Stimulated activated naive B cell treated with anti-CD40 and anti-IgM and Interleukin-4, amounts not matched to agents 10 μg/mL and 1 μg/mL and 100 μg/mL, for 72 hours (primary cell): ENCODE results near the gene ABTB2.
"Not testable (repeated sequence)": the region's sequence is repeated elsewhere in the genome, so short reads cannot be mapped to it uniquely, and the experiment has no call there.

ENCODE experiments used
- ATAC-seq, 2 donors: fragments of 150-1000 bp; cut with Tn5 transposase; replicated peaks; 2 replicates each; pipeline ENCODE4 v1.10.0; 2021; ENCODE audit warnings: moderate library complexity in 1 of 2
- DNase-seq: peaks from one replicate; pipeline ENCODE4 v3.0.0; 2021
- H3K27ac Mint-ChIP-seq: one replicate; pipeline ENCODE4 v1.8.0; 2022; ENCODE audit warnings: mild to moderate bottlenecking, mixed read lengths
- H3K27me3 Mint-ChIP-seq, 2 donors: one replicate each; pipeline ENCODE4 v1.8.0; 2022; ENCODE audit warnings: mixed read lengths in 2 of 2
- H3K36me3 Mint-ChIP-seq, 2 donors: one replicate each; pipeline ENCODE4 v1.8.0; 2022; ENCODE audit warnings: mixed read lengths in 2 of 2, mild to moderate bottlenecking in 1 of 2
- H3K4me1 Mint-ChIP-seq, 2 donors: one replicate each; pipeline ENCODE4 v1.8.0; 2022; ENCODE audit warnings: mixed read lengths in 2 of 2, mild to moderate bottlenecking in 1 of 2
- H3K4me3 Mint-ChIP-seq, 2 donors: one replicate each; pipeline ENCODE4 v1.8.0; 2022; ENCODE audit warnings: mild to moderate bottlenecking in 2 of 2, mixed read lengths in 2 of 2, moderate library complexity in 1 of 2
- H3K9me3 Mint-ChIP-seq, 2 donors: one replicate each; pipeline ENCODE4 v1.8.0; 2022; ENCODE audit warnings: mixed read lengths in 2 of 2, mild to moderate bottlenecking in 1 of 2

ABTB2 gene

DNA sequence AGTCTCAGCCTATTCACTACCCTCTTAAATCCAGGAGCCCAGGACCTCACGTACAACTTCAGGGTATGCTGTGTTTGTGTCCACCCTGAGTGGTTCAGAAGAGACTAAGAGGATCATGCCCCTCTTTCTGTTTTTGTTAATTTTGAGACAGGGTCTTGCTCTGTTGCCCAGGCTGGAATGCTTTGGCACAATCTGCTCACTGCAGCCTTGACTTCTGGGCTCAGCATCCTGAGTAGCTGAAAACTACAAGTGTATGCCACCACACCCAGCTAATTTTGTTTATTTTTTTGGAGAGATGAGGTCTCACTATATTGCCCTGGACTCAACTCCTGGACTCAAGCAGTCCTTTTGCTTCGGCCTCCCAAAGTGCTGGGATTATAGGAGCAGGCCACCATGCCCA lies 133.9 kb downstream of the ABTB2 start:
- ATAC-seq (no peak), DNase-seq (no peak)
- H3K4me1 Mint-ChIP-seq: peaks cover 21 to 22% of the 10 kb centered on the region in 2 donors
- H3K4me3 Mint-ChIP-seq: no peak overlapping the region
- H3K9me3 Mint-ChIP-seq: no peaks in the 10 kb centered on the region
- H3K27ac Mint-ChIP-seq: peak overlapping the region; percentile 81
- H3K36me3 Mint-ChIP-seq: peaks cover 7 to 16% of the 10 kb centered on the region in 2 donors
- H3K27me3 Mint-ChIP-seq: no peaks in the 10 kb centered on the region

DNA sequence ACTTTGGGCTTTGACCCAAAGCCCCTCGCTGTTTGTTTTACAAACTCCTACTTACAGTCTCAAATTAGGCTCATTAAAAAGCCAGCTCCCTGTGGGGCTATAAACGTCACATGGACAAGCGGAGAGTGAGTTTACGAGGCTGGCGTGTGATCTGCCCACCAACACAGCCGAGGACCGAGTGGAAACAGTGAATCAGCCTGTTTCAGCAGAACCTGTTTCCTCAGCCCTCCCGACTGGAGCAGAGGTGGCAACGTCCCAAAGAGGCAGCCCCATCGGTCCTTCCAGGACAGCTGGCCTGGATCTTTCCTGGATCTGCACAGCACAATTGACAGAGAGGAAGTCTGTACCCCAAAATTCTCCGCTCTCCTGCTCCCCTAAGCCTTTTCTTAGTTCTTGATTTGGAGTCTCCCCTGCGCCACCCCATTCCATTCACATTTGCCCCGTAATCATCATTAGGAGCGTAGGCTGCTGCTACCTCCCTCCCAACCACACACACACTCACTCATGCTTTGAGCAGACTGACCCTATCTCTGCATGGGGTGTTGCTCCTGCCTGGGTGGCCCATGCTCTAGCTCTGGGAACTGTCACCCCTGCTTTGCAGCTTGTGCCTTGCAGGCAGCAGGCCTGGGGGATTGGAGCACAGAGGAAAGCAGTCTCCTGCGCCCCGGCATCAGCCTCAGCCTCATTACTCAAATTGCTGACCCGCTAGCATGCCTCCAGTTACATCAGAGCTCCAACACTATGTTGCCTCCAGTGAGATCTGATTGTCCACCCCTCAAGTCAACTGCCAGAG lies 134.6 kb downstream of the ABTB2 start:
- Mint-ChIP-seq H3K9me3 (no peaks in the 10 kb centered on the region), H3K4me3 (peak overlapping the region; percentile 4 to 9), H3K27ac (peak overlapping the region; percentile 81), H3K27me3 (no peaks in the 10 kb centered on the region), H3K4me1 (peaks cover 22 to 23% of the 10 kb centered on the region in 2 donors), H3K36me3 (peaks cover 7 to 20% of the 10 kb centered on the region in 2 donors)
- DNase-seq (no peak), ATAC-seq (peak; percentile 59 to 73)

- Mint-ChIP-seq H3K9me3 (no peaks in the 10 kb centered on the region), H3K4me1 (peaks cover 21 to 22% of the 10 kb centered on the region in 2 donors), H3K36me3 (peaks cover 7 to 20% of the 10 kb centered on the region in 2 donors), H3K27me3 (no peaks in the 10 kb centered on the region), H3K4me3 (no peak overlapping the region), H3K27ac (no peak overlapping the region)
- no peak for DNase-seq
- no peak for ATAC-seq
Measured at GRCh38 chr11:34222030-34222429, 135.8 kb downstream of the ABTB2 start.

- Mint-ChIP-seq H3K36me3 (peaks cover 7 to 22% of the 10 kb centered on the region in 2 donors), H3K27ac (peak overlapping the region; percentile 47), H3K27me3 (no peaks in the 10 kb centered on the region), H3K9me3 (no peaks in the 10 kb centered on the region), H3K4me3 (no peak overlapping the region), H3K4me1 (peaks cover 24 to 28% of the 10 kb centered on the region in 2 donors)
- DNase-seq: no peak
- no peak for ATAC-seq
Measured at GRCh38 chr11:34219941-34220370, 137.9 kb downstream of the ABTB2 start.

- Mint-ChIP-seq H3K27ac (peak overlapping the region; percentile 15), H3K4me3 (no peak overlapping the region), H3K27me3 (no peaks in the 10 kb centered on the region)
Measured at GRCh38 chr11:34219279-34219678, 138.5 kb downstream of the ABTB2 start.

GRCh38 chr11:34218756-34219155 lies 139.1 kb downstream of the ABTB2 start:
- H3K36me3 Mint-ChIP-seq: peaks cover 7 to 25% of the 10 kb centered on the region in 2 donors
- ATAC-seq, H3K27me3 Mint-ChIP-seq, H3K27ac Mint-ChIP-seq, H3K9me3 Mint-ChIP-seq, H3K4me3 Mint-ChIP-seq, DNase-seq: not testable (repeated sequence)
- H3K4me1 Mint-ChIP-seq: peaks cover 25 to 32% of the 10 kb centered on the region in 2 donors

More at GRCh38 chr11:34219279-34219678, 138.5 kb downstream of the ABTB2 start:
- ATAC-seq (no peak), DNase-seq (no peak)
- Mint-ChIP-seq H3K9me3 (no peaks in the 10 kb centered on the region), H3K4me1 (peaks cover 24 to 29% of the 10 kb centered on the region in 2 donors), H3K36me3 (peaks cover 7 to 20% of the 10 kb centered on the region in 2 donors)

DNA sequence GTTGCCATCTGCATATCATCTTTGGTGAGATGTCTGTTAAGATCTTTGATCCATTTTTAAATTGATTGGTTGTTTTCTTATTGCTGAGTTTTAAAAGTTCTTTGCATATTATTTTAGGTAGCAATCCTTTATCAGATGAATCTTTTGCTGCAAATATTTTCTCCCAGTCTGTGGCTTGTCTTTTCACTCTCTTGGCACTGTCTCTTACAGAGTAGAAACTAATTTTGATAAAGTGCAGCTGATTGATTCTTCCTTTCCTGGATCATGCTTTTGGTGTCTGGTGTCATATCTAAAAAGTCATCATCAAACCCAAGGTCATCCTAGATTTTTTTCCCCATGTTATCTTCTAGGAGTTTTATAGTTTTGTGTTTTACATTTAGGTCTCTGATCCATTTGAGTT lies 139.7 kb downstream of the ABTB2 start:
- Mint-ChIP-seq H3K4me1 (peaks cover 18 to 27% of the 10 kb centered on the region in 2 donors), H3K27ac (no peak overlapping the region), H3K9me3 (no peaks in the 10 kb centered on the region), H3K4me3 (no peak overlapping the region), H3K27me3 (no peaks in the 10 kb centered on the region), H3K36me3 (peaks cover 3 to 20% of the 10 kb centered on the region in 2 donors)
- no peak for ATAC-seq
- no peak for DNase-seq

DNA sequence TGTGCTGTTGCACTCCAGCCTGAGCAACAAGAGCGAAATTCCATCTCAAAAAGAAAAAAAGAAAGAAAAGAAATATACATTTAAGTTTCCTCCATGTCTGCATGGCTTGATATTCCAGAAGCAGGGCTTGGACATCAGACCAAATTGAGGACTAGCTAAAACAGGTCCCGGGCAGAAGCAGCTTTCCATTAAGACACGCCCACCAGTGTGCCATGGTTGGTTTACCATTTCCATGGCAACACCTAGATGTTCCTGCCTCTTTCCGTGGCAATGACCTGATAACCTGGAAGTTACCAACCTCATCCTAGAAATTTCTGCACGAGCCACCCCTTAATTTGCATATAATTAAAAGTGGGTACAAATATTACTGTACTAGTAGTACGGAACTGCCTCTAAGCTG lies 141.1 kb downstream of the ABTB2 start:
- Mint-ChIP-seq H3K27ac (no peak overlapping the region), H3K36me3 (peaks cover 3 to 19% of the 10 kb centered on the region in 2 donors), H3K4me1 (peaks cover 19% of the 10 kb centered on the region in 2 donors), H3K4me3 (no peak overlapping the region), H3K27me3 (no peaks in the 10 kb centered on the region), H3K9me3 (no peaks in the 10 kb centered on the region)
- no peak for DNase-seq
- ATAC-seq: no peak

DNA sequence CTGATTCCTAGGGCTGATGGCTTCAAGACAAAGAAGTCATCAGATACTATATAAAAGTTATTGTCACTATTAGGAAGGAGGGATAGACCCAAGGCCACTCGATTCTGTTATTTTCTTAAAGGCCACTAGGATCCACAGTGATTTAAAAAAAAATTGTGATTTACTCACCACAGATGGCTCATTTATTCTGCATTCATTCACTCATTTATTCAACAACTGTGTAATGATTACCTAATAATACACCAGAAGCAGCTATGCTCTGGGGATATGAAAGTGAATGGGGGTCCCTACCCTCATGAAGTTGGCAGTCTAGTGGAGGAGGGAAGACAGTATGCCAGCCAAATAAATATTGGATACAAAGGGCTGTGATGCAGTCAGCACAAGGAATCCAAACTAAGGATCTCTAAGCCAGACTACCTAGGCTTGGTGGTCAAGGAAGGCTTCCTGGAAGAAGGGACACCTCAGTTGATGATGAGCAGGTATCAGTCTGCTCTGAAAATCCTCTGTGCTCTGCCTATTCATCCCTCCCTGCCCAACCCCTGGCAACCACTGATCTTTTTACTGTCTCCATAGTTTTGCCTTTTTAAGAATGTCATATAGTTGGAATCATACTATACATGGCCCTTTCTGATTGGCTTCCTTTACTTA lies 141.9 kb downstream of the ABTB2 start:
- H3K4me3 Mint-ChIP-seq: no peak overlapping the region
- peaks cover 3 to 18% of the 10 kb centered on the region in 2 donors for H3K36me3 Mint-ChIP-seq
- peaks cover 19 to 21% of the 10 kb centered on the region in 2 donors for H3K4me1 Mint-ChIP-seq
- DNase-seq (no peak), ATAC-seq (peak in 1 of 2 donors; percentile 6)
- peak overlapping the region; percentile 79 for H3K27ac Mint-ChIP-seq
- no peaks in the 10 kb centered on the region for H3K9me3 Mint-ChIP-seq
- no peaks in the 10 kb centered on the region for H3K27me3 Mint-ChIP-seq

GRCh38 chr11:34214961-34215805 lies 142.6 kb downstream of the ABTB2 start:
- peaks cover 2 to 16% of the 10 kb centered on the region in 2 donors for H3K36me3 Mint-ChIP-seq
- peak overlapping the region; percentile 95 for H3K27ac Mint-ChIP-seq
- peak; percentile 96 to 98 for ATAC-seq
- DNase-seq: peak; percentile 44
- no peaks in the 10 kb centered on the region for H3K27me3 Mint-ChIP-seq
- no peaks in the 10 kb centered on the region for H3K9me3 Mint-ChIP-seq
- peaks cover 19 to 23% of the 10 kb centered on the region in 2 donors for H3K4me1 Mint-ChIP-seq
- peak overlapping the region; percentile 26 to 61 for H3K4me3 Mint-ChIP-seq

GRCh38 chr11:34213366-34213765 lies 144.4 kb downstream of the ABTB2 start:
- Mint-ChIP-seq H3K9me3 (no peaks in the 10 kb centered on the region), H3K27ac (no peak overlapping the region)
- no peak for ATAC-seq

DNA sequence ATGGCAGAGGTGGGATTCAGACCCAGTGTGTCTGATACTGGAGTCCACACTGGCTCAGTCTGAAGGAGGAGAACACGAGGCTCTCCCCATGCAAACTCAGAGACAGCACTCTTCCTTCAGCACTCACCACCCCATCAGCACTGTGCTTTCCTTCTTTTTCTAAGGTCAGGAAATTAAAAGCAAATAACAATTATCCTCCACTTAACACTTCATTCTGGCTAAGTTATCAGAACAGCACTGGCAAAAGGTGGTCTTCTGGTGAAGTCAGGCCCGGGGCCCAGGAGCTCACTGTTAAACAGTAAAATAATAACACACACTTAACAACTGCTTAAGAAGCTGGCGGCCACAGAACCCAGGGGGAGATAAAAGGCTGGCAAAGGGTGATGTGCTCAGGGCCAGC lies 145.2 kb downstream of the ABTB2 start:
- Mint-ChIP-seq H3K4me3 (no peak overlapping the region), H3K27me3 (no peaks in the 10 kb centered on the region), H3K36me3 (peaks cover 0 to 8% of the 10 kb centered on the region in 2 donors), H3K4me1 (peaks cover 27 to 34% of the 10 kb centered on the region in 2 donors), H3K9me3 (no peaks in the 10 kb centered on the region), H3K27ac (no peak overlapping the region)
- no peak for ATAC-seq
- no peak for DNase-seq

More at GRCh38 chr11:34213366-34213765, 144.4 kb downstream of the ABTB2 start:
- Mint-ChIP-seq H3K4me3 (no peak overlapping the region), H3K27me3 (no peaks in the 10 kb centered on the region), H3K4me1 (peaks cover 21 to 26% of the 10 kb centered on the region in 2 donors), H3K36me3 (peaks cover 0 to 8% of the 10 kb centered on the region in 2 donors)
- DNase-seq: no peak

GRCh38 chr11:34209809-34210208 lies 148.0 kb downstream of the ABTB2 start:
- no peaks in the 10 kb centered on the region for H3K9me3 Mint-ChIP-seq
- DNase-seq: no peak
- no peak overlapping the region for H3K27ac Mint-ChIP-seq
- no peaks in the 10 kb centered on the region for H3K27me3 Mint-ChIP-seq
- ATAC-seq: no peak
- no peak overlapping the region for H3K4me3 Mint-ChIP-seq
- peaks cover 30 to 31% of the 10 kb centered on the region in 2 donors for H3K4me1 Mint-ChIP-seq
- H3K36me3 Mint-ChIP-seq: peaks cover 0 to 9% of the 10 kb centered on the region in 2 donors
